ENCODE results near the gene EXOSC6.
"Not testable (repeated sequence)": the region's sequence is repeated elsewhere in the genome, so short reads cannot be mapped to it uniquely, and the experiment has no call there.

EXOSC6 gene

GRCh38 chr16:70251629-70252354, at the start of gene EXOSC6:
TSS of gene EXOSC6 (minus strand) at chr16:70251940. CDS start at chr16:70251900, 40 bp downstream.
- peak; percentile 70 for DNase-seq

- DNase-seq = no peak
Observed at GRCh38 chr16:70301121-70301520, 49.4 kb upstream of the EXOSC6 start.

- DNase-seq = peak; percentile 35
Observed at GRCh38 chr16:70298988-70299938, 47.5 kb upstream of the EXOSC6 start, which contains the start of gene DDX19B. TSS of gene DDX19B (plus strand) at chr16:70299186. CDS start at chr16:70299298, 112 bp downstream.

DNA sequence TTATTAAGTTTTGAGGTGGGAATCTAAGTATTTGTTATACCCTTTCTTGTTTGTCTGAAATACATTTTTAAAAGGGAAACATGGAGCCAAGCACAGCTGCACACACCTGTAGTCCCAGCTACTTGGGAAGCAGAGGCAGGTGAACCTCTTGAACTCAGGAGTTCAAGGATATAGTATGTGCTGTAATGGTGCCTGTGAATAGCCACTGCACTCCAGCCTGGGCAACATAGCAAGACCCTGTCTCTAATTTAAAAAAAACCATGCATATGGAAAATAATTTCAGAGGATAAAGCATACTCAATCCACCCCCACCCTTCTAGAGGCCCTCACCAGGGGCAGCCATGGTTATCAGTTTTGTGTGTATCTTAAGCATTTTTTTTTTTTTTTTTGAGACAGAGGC, 43.9 kb upstream of the EXOSC6 start:
- DNase-seq = no peak

DNA sequence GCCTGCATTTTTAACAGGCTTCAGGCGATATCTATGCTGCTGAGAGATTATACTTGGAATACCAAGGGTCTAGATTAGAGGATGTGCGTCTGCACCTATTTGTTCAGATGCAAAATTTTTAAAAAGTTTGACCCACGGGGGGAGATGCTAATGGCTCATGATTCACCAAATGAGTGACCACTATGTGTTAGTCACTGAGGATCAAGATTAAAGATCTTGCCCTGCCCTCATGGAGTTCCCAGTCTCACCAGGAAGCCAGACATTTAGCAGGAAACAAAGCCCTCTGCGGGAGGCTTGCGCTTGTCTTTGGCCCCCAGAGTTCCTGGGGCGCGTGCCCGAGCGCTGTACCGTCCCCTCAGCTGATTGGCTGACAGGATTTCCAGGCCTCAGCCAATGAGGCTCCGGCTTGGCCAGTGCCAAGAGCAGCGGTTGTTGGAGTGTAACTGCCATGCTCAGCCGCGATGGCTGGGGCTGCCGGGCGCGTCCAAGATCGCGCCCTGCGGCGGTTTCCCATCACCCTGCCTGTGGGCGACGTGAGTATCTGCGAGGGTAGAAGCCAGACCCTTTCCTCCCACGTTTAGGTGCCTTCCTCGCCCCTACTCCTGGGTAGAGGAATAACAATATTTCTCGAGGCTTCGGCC, 42.8 kb upstream of the EXOSC6 start:
- DNase-seq = no peak

DNA sequence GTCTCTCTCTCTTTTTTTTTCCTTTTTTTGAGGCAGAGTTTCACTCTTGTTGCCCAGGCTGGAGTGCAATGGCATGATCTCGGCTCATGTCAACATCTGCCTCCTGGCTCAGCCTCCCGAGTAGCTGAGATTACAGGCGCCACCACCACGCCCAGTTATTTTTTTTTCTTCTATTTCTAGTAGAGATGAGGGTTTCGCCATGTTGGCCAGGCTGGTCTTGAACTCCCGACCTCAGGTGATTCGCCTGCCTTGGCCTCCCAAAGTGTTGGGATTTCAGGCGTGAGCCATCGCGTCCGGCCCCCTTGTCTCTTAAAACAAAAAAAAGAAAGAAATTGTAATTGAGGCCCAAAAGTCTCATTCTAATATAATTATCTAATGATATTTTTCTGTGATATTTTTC, 40.4 kb upstream of the EXOSC6 start:
- DNase-seq = not testable (repeated sequence)

- no peak for DNase-seq
Observed at GRCh38 chr16:70290949-70291519, 39.3 kb upstream of the EXOSC6 start.

- peak; percentile 91 for DNase-seq
Observed at GRCh38 chr16:70289229-70290094, 37.7 kb upstream of the EXOSC6 start, which contains the start of gene AARS1. TSS of gene AARS1 (minus strand) at chr16:70289506. CDS start at chr16:70282763, 6,743 bp downstream.

- DNase-seq = not testable (repeated sequence)
Observed at GRCh38 chr16:70287304-70287971, 35.7 kb upstream of the EXOSC6 start.

DNA sequence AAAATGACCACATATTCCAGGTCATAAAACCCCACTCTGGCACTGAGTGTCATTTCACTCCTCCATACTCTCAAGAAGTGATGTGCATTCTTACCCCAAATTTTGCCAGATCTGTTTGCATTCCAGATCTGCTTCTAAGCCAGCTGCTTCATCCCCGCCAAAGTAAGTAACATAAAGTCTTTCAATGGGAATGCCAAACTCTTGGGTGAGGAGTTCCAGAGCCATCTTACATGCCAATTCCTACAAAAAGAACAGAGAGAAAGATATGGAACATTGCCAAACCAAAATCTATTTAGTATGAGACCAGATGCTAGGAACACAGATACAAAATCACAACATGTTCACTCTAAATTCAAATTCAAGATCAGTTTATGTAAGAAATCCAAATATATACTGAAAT, 24.7 kb upstream of the EXOSC6 start:
- no peak for DNase-seq

DNA sequence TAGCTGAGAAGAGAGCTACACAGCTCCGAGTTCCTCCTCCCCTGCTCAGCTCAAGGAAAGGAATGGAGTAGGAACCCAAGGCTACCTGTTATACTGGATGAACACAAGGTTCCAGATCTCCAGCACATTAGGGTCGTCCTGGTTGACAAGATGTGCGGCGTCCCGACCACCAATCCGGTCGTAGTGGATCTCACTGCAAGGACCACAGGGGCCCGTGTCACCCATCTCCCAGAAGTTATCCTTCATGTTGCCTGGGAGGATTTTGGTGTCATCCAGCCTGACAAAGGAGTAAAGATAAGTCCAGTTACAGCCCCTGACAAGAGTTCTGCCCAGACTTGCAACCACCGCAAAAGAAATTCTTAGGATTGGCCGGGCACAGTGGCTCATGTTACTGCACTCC, 20.0 kb upstream of the EXOSC6 start:
- DNase-seq = no peak

GRCh38 chr16:70270176-70270575, 18.4 kb upstream of the EXOSC6 start:
- no peak for DNase-seq

GRCh38 chr16:70269471-70269870, 17.7 kb upstream of the EXOSC6 start:
- no peak for DNase-seq

DNA sequence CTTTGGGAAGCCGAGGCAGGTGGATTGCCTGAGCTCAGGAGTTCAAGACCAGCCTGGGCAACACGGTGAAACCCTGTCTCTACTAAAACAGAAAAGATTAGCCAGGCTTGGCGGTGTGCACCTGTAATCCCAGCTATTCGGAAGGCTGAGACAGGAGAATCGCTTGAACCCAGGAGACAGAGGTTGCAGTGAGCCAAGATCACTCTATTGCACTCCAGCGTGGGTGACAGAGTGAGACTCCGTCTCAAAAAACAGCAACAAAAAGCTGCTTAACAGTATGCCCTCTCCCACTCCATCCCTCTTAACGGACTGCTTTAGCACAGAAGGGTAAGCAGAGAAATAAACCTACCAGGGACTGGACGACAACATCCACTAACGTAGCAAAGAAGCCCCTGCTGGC, 16.2 kb upstream of the EXOSC6 start:
- not testable (repeated sequence) for DNase-seq

DNA sequence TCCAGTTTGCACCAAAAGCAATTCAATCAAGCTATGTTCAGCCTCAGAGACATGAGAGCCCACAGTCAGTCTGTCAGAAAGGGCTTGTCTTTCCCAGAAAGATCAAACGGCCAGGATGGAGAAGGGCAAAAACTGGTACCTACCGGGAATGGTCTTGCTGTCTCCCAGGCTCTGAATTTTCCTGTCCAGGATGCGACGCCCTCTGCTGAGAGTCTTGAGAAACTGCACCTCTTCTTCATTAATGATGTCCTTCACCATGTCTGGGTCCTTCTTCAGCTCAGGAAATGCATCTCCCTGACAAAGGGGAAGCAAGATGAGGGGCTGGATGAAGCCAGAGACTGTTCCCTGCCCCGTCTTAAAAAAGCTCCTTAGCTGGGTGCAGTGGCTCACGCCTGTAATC, 15.8 kb upstream of the EXOSC6 start:
- DNase-seq = no peak

DNA sequence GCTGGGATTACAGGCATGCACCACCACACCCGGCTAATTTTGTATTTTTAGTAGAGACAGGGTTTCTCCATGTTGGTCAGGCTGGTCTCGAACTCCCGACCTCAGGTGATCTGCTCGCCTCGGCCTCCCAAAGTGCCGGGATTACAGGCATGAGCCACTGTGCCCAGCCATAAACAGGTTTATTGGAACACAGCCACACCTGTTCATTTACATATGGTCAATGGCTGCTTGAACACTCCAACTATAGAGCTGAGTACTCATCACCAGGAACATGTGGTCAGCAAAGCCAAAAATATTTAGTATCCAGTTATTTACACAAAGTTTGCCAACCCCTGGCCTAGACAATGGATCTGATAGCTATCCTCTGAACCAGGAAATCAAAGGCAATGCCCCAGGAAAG, 8.2 kb upstream of the EXOSC6 start:
- not testable (repeated sequence) for DNase-seq

DNA sequence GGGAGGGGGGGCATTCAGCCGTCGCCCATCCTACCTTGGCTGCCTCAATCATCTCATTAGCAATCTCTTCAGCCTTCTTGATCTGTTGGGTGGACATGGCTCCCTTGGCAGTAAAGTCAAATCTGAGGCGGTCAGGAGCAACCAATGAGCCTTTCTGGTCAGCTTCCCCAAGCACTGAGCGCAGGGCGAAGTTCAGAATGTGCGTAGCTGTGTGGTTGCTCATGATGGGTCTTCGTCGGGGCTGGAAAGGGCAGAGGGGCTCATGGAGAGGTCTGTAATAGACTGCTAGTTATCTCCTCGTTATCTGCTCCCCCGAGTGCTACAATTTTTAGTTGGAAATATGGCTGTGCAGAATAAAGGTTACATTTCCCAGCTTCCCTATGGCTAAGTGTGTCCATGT, 7.2 kb upstream of the EXOSC6 start:
- no peak for DNase-seq

GRCh38 chr16:70258065-70258464, 6.3 kb upstream of the EXOSC6 start:
- no peak for DNase-seq

GRCh38 chr16:70257391-70257790, 5.7 kb upstream of the EXOSC6 start:
- DNase-seq = no peak

DNA sequence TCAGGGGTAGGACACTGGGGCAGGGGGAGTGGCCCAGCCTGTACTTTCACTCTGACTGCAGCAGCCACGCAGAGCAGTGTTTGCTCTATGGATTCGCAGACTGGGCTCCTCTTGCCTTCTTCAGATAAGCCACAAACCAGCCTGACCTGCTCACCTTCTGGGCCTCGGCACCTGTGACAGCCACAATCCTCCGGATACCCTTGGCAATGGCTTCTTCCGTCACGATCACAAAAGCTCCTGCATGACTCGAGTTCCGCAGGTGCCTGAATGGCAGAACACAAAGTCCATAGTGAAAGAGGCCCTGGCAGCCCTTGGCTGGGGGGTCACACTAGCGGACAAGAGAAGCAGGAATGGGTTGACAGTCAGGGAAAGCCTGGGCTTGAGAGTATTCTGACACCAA, 3.8 kb upstream of the EXOSC6 start:
- DNase-seq = no peak

DNA sequence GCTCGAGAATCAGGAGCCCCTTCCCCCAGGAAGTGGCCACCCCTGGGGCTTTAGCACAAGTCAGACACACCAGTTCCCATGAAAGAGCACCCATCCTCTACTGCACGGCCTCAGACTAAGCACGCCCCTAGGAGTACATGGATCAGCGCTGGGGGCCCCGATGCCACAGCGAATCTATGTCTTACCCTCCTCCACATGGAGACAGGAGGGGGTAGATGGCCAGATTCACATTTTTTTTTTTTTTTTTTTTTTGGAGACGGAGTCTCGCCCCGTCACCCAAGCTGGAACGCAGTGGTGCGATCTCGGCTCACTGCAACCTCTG, 3.2 kb upstream of the EXOSC6 start:
- no peak for DNase-seq

All from NCI-H1105 (cell line).